ENCODE measurements around the gene RNPEP. TPM values are rescaled to one million over a fixed set of nuclear protein-coding genes. Genes with fewer than 3 reads are reported as not detected.
"Not testable (repeated sequence)": the region's sequence is repeated elsewhere in the genome, so short reads cannot be mapped to it uniquely, and the experiment has no call there.

RNPEP gene
- total RNA-seq, 3 donors from 2014 or later: 71.5 to 151 (median 132) TPM

GRCh38 chr1:201939148-201939547, 43.3 kb upstream of the RNPEP start:
- ATAC-seq: no peak
- intact Hi-C loops (cut with DNase I, micrococcal nuclease): no loop called here
- Histone ChIP-seq H3K9me3 (no peaks in the 10 kb centered on the region), H3K4me1 (ENCODE audit: low read depth) (no peaks in the 10 kb centered on the region), H3K36me3 (ENCODE audit: low read depth) (no peaks in the 10 kb centered on the region), H3K4me3 (no peak overlapping the region)
- DNase-seq: no peak
- TF ChIP-seq CTCF (IDR thresholded peaks at IDR 0.05): no peak

GRCh38 chr1:201939574-201939973, 42.9 kb upstream of the RNPEP start:
- TF ChIP-seq CTCF (IDR thresholded peaks at IDR 0.05): no peak
- no peaks in the 10 kb centered on the region for H3K9me3 ChIP-seq
- DNase-seq (no peak), ATAC-seq (no peak)
- no peaks in the 10 kb centered on the region for H3K36me3 ChIP-seq (ENCODE audit: low read depth)
- intact Hi-C loops (cut with DNase I, micrococcal nuclease): no loop called here
- H3K4me1 ChIP-seq (ENCODE audit: low read depth): no peaks in the 10 kb centered on the region
- H3K4me3 ChIP-seq: no peak overlapping the region

GRCh38 chr1:201940316-201940715, 42.1 kb upstream of the RNPEP start:
- ATAC-seq; H3K4me3 ChIP-seq; H3K4me1 ChIP-seq (ENCODE audit: low read depth); H3K36me3 ChIP-seq (ENCODE audit: low read depth); H3K9me3 ChIP-seq; DNase-seq; intact Hi-C loops (cut with DNase I, micrococcal nuclease): not testable (repeated sequence)

GRCh38 chr1:201941420-201942128, 40.9 kb upstream of the RNPEP start:
- DNase-seq: no peak
- Histone ChIP-seq H3K4me1 (ENCODE audit: low read depth) (no peaks in the 10 kb centered on the region), H3K9me3 (no peaks in the 10 kb centered on the region), H3K4me3 (no peak overlapping the region), H3K36me3 (ENCODE audit: low read depth) (no peaks in the 10 kb centered on the region)
- TF ChIP-seq CTCF (IDR thresholded peaks at IDR 0.05): no peak
- no peak for ATAC-seq
- intact Hi-C loops (cut with DNase I, micrococcal nuclease): no loop called here

- no peak for ATAC-seq
- no peak for TF ChIP-seq CTCF (IDR thresholded peaks at IDR 0.05)
- no peaks in the 10 kb centered on the region for H3K9me3 ChIP-seq
- no peaks in the 10 kb centered on the region for H3K36me3 ChIP-seq (ENCODE audit: low read depth)
- no peak for DNase-seq
- H3K4me3 ChIP-seq: no peak overlapping the region
- H3K4me1 ChIP-seq (ENCODE audit: low read depth): no peaks in the 10 kb centered on the region
- intact Hi-C loops (cut with DNase I, micrococcal nuclease): no loop called here
Observed at GRCh38 chr1:201942129-201942495, 40.3 kb upstream of the RNPEP start.

GRCh38 chr1:201944002-201944401, 38.4 kb upstream of the RNPEP start:
- intact Hi-C loops (cut with DNase I, micrococcal nuclease): no loop called here
- Histone ChIP-seq H3K4me1 (ENCODE audit: low read depth) (no peaks in the 10 kb centered on the region), H3K4me3 (no peak overlapping the region), H3K9me3 (no peaks in the 10 kb centered on the region), H3K36me3 (ENCODE audit: low read depth) (no peaks in the 10 kb centered on the region)
- ATAC-seq: no peak
- no peak for DNase-seq
- TF ChIP-seq CTCF (IDR thresholded peaks at IDR 0.05): no peak

All from mucosa of descending colon (tissue), 3 donors.